ENCODE data around the gene GPX4.

DNA sequence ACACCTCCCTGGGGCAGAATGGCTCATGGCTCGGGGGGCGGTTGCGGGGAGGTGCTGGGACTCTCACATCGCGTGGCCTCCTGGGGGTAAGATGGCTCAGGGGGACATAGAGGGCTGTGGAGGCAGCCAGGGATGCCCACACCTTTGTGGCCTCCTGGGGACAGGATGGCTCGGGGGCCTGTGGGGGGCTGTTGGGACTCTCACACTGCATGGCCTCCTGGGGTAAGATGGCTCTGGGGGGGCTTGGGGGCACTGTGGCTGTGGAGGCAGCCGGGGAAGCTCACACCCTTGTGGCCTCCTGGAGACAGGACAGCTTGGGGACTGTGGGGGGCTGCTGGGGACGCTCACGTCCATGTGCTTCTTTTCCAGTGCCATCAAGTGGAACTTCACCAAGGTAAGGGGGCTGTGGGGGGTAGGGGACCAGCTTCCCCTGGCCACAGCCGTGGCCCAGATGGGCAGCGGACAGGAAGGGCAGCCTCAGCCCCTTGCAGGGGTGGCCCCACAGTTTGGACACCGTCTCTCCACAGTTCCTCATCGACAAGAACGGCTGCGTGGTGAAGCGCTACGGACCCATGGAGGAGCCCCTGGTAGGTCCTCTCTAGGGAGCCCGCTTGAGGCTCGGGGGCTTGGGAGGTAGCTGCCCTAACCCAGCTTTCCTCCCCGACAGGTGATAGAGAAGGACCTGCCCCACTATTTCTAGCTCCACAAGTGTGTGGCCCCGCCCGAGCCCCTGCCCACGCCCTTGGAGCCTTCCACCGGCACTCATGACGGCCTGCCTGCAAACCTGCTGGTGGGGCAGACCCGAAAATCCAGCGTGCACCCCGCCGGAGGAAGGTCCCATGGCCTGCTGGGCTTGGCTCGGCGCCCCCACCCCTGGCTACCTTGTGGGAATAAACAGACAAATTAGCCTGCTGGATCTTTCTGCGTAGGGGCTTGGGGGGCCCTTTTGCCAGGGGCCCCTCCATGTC, 2.4 kb downstream of the GPX4 start:
- TF ChIP-seq, protein P1, sequence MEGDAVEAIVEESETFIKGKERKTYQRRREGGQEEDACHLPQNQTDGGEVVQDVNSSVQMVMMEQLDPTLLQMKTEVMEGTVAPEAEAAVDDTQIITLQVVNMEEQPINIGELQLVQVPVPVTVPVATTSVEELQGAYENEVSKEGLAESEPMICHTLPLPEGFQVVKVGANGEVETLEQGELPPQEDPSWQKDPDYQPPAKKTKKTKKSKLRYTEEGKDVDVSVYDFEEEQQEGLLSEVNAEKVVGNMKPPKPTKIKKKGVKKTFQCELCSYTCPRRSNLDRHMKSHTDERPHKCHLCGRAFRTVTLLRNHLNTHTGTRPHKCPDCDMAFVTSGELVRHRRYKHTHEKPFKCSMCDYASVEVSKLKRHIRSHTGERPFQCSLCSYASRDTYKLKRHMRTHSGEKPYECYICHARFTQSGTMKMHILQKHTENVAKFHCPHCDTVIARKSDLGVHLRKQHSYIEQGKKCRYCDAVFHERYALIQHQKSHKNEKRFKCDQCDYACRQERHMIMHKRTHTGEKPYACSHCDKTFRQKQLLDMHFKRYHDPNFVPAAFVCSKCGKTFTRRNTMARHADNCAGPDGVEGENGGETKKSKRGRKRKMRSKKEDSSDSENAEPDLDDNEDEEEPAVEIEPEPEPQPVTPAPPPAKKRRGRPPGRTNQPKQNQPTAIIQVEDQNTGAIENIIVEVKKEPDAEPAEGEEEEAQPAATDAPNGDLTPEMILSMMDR (IDR thresholded peaks at IDR 0.05): no peak
- TF ChIP-seq POLR2A (IDR thresholded peaks at IDR 0.05; ENCODE audit: low read depth) (no peak), EP300 (IDR thresholded peaks at IDR 0.05) (no peak), POLR2AphosphoS5 (IDR thresholded peaks at IDR 0.05) (no peak)
